COLO829 (cell line): Measurements from ENCODE around the gene BHLHA15.
A peak's percentile ranks its signal among the peaks of the same experiment; 100 is the strongest.

Source experiments
- DNase-seq: peaks from one replicate; pipeline ENCODE4 v3.0.0; 2012; ENCODE audit warnings: low spot score

BHLHA15 gene

DNA sequence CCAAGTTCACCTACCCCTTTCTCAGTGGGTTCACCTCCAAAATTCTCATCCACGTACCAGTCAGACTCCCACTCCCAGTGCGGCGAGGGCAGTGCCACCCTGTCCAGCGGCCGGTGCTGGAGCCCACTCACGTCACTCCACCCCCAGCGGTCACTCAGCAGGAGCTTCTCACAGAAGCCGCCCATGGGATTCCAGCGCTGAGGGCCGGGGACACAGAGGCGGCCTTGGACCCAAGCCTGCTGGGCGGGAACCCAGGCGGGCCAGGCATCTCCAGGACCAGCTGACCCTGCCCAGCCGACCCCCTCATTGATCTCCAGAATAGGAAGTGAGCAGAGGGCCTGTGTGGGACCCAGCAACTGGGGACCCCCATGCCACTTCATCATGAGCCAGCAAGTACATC is 33.6 kb downstream of the BHLHA15 start:
- DNase-seq = no peak

DNA sequence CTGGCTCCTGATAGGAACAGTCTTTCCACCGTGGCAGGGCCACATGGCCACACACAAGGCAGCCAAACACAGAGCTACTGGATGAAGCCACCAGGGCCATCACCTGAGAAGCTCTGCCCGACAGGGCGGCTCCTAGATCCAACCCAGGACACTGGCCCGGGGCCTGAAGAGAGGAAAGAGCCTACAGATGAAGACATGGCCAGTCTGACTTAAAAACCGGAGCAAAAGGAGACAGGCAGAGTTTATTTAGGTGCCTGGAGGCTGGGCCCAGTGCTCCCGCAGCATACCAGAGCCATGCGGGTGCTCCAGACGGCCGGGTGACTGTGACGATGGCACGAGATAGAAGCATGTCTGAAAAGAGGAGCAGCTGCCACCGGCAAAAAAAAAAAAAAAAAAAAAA is 36.9 kb downstream of the BHLHA15 start:
- DNase-seq = no peak

DNA sequence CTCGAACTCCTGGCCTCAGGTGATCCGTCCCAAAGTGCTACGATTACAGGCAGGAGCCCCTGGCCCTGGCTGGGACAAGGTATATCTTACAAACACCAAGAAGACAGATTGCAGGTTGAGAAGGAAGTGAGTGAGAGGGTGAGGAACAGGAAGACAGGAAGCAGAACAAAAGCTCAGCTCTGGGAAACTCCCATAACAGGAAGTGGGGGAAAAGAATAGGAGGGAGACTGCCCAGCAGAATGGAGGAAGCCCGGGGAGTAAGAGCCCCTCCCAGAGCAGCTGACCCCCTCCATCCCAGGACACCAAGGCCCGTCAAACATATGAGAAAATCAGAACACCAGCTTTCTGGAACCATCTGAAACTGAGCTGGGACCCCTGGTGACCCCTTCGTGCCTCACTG is 37.9 kb downstream of the BHLHA15 start:
- DNase-seq = no peak

DNA sequence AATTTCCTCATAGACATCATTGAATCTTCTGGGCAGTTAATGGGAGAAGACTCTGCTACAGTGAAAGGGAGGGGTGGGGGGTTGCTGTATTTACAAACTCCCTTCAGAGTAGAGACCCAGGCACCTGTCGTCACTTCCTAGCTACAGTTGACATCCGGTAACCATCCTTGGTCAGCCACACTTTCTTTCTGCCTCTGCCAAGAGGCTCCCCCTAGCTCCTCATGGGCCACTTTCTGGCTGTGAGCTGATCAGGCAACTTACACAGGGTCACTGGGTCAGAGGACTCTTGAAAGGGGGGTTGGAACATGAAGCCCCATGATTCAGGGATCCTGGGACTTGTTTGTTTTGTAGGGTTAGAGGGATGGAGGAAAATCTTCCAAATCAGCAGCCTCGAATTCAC is 39.5 kb downstream of the BHLHA15 start:
- DNase-seq = no peak

DNA sequence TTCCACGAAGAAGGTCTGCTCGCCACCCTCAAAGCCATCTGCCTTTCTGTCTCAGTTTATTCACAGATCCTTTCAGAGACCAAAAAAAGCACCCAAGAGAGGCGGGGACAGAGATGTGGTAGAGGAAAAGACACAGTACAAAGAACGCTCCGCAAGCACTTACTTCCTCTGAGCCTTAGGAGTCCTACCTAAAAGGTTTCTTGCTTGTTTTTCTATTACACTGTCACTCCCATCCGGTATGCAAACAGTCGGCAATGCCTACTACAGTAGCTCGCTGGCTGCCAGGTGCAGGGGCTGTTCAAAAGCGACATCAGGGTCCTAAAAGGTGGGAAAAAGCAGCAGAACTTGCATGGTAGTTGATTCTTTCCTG is 40.0 kb downstream of the BHLHA15 start:
- DNase-seq = no peak

DNA sequence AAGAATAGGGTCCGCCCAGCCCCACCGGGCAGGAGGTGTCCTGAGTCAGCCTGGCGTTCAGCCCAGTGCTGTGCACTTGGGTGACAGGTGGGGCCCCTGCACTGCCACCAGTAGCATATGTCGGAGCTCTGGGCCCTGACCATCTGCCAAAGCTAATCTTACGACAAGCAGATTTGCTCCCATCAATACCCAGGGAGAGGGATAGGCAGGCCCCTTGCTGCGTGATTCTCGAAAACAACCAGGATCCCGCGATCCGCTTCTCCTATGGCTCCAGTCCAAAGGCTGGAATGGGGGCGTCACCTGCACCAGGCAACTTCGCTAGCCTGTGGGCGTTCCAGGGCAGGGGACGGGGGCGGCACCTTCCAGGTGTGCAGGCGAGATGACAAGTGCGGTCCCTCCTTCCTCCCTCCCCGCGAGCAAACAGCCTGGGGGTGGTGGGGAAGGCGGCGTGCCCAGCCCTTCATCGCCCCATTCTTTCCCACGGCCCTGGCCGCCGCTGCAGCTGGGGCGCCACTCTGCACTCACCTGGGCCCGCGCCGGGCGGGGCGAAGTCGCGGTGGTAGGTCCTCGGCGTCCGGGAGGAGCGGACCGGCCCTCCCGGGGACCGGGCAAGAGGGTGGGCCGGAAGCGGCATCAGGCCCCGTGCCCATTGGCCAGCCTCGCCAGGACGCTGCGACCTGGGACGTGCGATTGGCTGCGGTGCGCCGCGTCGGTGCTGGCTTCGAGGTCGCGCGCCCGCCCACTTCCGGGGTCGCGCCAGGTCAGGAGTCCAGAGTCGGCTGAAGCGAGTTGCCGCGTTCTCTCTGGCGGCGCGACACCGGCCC is 40.6 kb downstream of the BHLHA15 start, which contains the start of gene TECPR1:
TSS of gene TECPR1 (minus strand) at position 632 of the 824 bp plus-strand sequence. CDS start 6,086 bp downstream, outside the sequence.
- DNase-seq = peak; percentile 98

DNA sequence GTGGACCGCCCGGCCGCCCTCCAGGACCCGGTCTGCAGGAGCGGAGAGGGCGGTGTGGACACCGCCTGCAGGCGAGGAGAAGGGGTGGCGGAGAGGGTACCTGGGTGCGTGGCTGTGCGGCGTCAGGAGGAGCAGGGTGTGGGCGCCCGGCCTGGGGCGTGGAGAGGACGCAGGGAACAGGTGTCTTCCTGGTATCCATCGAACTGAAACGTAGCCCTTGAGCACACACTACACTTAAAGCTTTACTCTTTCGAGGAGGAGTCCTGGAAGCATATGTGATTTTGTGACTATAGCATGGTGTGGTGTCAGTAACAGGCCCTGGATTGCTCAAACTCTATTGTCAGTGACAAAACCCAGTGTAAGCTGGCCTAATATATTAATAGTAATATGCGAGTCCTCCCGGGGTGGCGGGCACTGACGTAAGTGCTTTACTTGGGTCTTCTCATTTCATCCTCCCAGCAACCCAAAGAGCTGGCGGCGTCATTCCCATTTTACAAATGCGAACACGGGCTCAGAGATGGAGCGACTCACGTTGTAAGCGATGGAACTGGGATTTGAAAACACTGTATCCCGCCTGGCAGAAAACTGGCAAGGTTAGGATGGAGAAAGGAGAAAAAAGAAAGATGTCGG is 41.3 kb downstream of the BHLHA15 start:
- no peak for DNase-seq

DNA sequence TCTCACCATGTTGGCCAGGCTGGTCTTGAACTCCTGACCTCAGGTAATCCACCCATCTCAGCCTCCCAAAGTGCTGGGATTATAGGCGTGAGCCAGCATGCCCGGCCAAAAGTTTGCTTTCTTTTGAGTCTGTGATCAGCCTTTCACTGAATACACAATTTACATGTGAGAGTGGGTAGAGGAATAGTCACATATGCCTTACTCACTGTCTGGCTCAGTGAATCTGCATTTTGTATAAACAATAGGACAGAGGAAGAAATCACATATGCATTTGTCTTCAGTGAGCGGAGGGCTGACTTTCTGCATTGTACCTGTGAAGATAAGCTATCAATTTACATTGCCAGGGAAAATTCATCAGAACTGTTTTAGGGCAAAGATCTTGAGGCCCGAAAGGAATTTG is 43.3 kb downstream of the BHLHA15 start:
- DNase-seq = no peak

DNA sequence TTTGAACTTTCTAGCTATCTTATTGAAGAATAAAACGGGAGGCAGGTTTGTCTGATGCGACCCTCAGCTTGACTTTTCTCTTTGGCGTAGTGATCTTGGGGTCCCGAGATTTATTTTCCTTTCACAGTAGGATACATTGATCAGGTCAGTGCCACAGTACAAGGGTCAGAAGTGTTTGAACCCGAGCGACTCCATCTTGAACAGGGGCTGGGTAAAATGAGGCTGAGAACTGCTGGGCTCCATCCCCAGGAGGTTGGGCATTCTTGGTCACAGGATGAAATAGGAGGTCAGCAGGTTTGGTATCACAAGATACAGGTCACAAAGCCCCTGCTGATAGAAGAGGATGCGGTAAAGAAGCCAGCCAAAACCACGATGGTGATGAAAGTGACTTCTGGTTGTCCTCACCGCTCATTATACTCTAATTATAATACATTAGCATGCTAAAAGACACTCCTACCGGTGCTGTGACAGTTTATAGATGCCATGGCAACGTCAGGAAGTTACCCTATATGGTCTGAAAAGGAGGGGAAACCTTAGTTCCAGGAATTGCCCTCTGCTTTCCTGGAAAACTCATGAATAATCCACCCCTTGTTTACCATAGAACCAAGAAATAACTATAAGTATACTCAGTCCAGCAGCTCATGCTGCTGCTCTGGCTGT is 43.8 kb downstream of the BHLHA15 start:
- DNase-seq = no peak

DNA sequence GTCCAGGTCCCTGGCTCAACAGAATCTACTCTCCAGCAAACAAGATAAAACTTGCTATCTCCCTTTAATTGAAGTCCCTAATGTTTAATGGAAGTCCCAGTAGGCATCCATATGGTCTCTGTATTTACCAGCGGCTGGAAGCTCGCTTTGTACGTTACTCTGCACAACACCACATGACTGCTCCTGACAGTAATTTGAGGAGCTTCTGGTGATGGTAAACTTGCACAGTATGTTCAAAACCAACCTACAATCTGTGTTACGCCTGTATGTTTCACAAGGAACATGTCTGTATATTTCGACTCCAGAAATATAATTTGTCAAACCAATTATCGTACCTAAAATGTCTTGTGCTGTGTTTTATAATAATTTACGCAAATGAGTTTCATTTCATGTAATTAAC is 45.2 kb downstream of the BHLHA15 start:
- no peak for DNase-seq

DNA sequence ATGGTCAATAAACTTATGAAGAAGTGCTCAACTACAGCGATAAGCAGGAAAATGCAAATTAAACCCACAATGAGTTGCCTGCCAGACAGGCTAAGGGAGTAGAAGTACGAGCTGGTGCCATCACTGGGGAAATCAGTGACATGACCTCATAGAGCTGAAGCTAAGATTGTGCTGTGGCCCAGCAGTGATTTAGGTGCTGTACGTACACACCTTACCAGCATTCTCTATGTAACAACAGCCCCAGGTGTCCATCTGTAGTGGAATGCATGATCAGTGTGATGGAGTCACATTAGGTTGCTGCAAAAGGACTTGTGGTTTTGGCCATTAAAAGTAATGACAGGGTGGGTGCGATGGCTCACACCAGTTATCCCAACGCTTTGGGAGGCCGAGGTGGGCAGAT is 46.5 kb downstream of the BHLHA15 start:
- DNase-seq = no peak
